Vagina (tissue), 2 donors: ENCODE results near the gene GCNT1. TPM values are rescaled to one million over a fixed set of nuclear protein-coding genes. Genes with fewer than 3 reads are reported as not detected.
A peak's percentile ranks its signal among the peaks of the same experiment; 100 is the strongest.
"Not testable (repeated sequence)": the region's sequence is repeated elsewhere in the genome, so short reads cannot be mapped to it uniquely, and the experiment has no call there.

Source experiments
- DNase-seq, 2 donors: peaks; one replicate each; pipeline ENCODE4 v3.0.0-alpha.2; 2017; ENCODE audit errors: extremely low spot score in 2 of 2
- H3K27ac ChIP-seq: fragments of 200-600 bp; sonication (generic); one replicate; pipeline ENCODE4 v1.5.1; 2019
- H3K27me3 ChIP-seq: fragments of 200-600 bp; sonication (generic); one replicate; pipeline ENCODE4 v1.5.1; 2019
- H3K36me3 ChIP-seq, 2 donors: fragments of 200-600 bp; sonication (generic); one replicate each; pipeline ENCODE4 v1.5.1; 2017 to 2019
- H3K4me1 ChIP-seq: fragments of 200-600 bp; sonication (generic); one replicate; pipeline ENCODE4 v1.5.1; 2019
- H3K4me3 ChIP-seq, 2 donors: fragments of 200-600 bp; sonication (generic); 1 replicate in 1 of 2; 2 replicates in 1 of 2; pipeline ENCODE4 v1.5.1; 2016 to 2019
- H3K9me3 ChIP-seq: fragments of 200-600 bp; sonication (generic); one replicate; pipeline ENCODE4 v1.5.1; 2019
- CTCF ChIP-seq, 3 experiments: fragments of 450-650 bp in 2 of 3; fragments of 200-600 bp in 1 of 3; sonication (generic) in 1 of 3; IDR thresholded peaks; one replicate each; pipeline ENCODE4 v1.5.1; 2017 to 2019; ENCODE audit warnings: antibody characterized with exemption in 3 of 3, mild to moderate bottlenecking in 2 of 3, moderate library complexity in 2 of 3
- POLR2A ChIP-seq, 2 donors: fragments of 450-650 bp; IDR thresholded peaks; one replicate each; pipeline ENCODE4 v1.6.1; 2017; ENCODE audit warnings: antibody characterized with exemption in 2 of 2, mild to moderate bottlenecking in 2 of 2, moderate library complexity in 2 of 2
- POLR2AphosphoS5 ChIP-seq, 2 donors: sonication (generic); formaldehyde crosslinking; IDR thresholded peaks; one replicate each; pipeline ENCODE4 v1.9.0; 2017; ENCODE audit warnings: antibody characterized with exemption in 2 of 2, mild to moderate bottlenecking in 2 of 2, low read depth in 1 of 2; ENCODE audit not compliant: insufficient read depth in 1 of 2
- intact Hi-C: fragments of 100-400 bp; cut with DNase I; formaldehyde crosslinking; loops from one replicate; pipeline ENCODE4 v1.15.1; 2023
- total RNA-seq: library from RNA; depleted of rRNA; stranded (reverse); fragments of >200 nt; gene quantifications from one replicate; pipeline ENCODE4 v1.2.3, GENCODE V29; 2016

GCNT1 gene
- total RNA-seq, 1 donor from 2014 or later: 8.3 TPM

GRCh38 chr9:76531231-76531780 lies 72.3 kb downstream of the GCNT1 start:
- intact Hi-C loops: no loop called here
- no peaks in the 10 kb centered on the region for H3K9me3 ChIP-seq
- DNase-seq: no peak
- H3K4me1 ChIP-seq: no peaks in the 10 kb centered on the region
- TF ChIP-seq POLR2A (IDR thresholded peaks at IDR 0.05) (no peak), POLR2AphosphoS5 (IDR thresholded peaks at IDR 0.05; ENCODE audit: insufficient read depth in 1 of 2, low read depth in 1 of 2) (no peak)
- H3K36me3 ChIP-seq: no peaks in the 10 kb centered on the region
- H3K27me3 ChIP-seq: no peaks in the 10 kb centered on the region
- H3K4me3 ChIP-seq: no peak overlapping the region
- no peak overlapping the region for H3K27ac ChIP-seq

GRCh38 chr9:76532877-76533276 lies 73.9 kb downstream of the GCNT1 start:
- H3K36me3 ChIP-seq, H3K27me3 ChIP-seq, H3K4me3 ChIP-seq, H3K4me1 ChIP-seq, DNase-seq, intact Hi-C loops, H3K27ac ChIP-seq, H3K9me3 ChIP-seq: not testable (repeated sequence)

GRCh38 chr9:76534026-76534425 lies 75.0 kb downstream of the GCNT1 start:
- Histone ChIP-seq H3K27me3 (no peaks in the 10 kb centered on the region), H3K4me1 (no peaks in the 10 kb centered on the region), H3K4me3 (no peak overlapping the region), H3K36me3 (no peaks in the 10 kb centered on the region), H3K9me3 (no peaks in the 10 kb centered on the region), H3K27ac (no peak overlapping the region)
- intact Hi-C loops: no loop called here
- DNase-seq: no peak
- TF ChIP-seq POLR2AphosphoS5 (IDR thresholded peaks at IDR 0.05; ENCODE audit: insufficient read depth in 1 of 2, low read depth in 1 of 2) (no peak), CTCF (IDR thresholded peaks at IDR 0.05) (no peak), POLR2A (IDR thresholded peaks at IDR 0.05) (no peak)

GRCh38 chr9:76537150-76537646 lies 78.2 kb downstream of the GCNT1 start:
- no peak overlapping the region for H3K27ac ChIP-seq
- H3K36me3 ChIP-seq: no peaks in the 10 kb centered on the region
- no peak for DNase-seq
- no peaks in the 10 kb centered on the region for H3K9me3 ChIP-seq
- intact Hi-C loops: no loop called here
- no peaks in the 10 kb centered on the region for H3K27me3 ChIP-seq
- no peaks in the 10 kb centered on the region for H3K4me1 ChIP-seq
- TF ChIP-seq POLR2AphosphoS5 (IDR thresholded peaks at IDR 0.05; ENCODE audit: insufficient read depth in 1 of 2, low read depth in 1 of 2) (peak in 1 of 2 donors; percentile 66), CTCF (IDR thresholded peaks at IDR 0.05) (no peak)
- no peak overlapping the region for H3K4me3 ChIP-seq

- H3K27me3 ChIP-seq: no peaks in the 10 kb centered on the region
- no peak overlapping the region for H3K4me3 ChIP-seq
- H3K9me3 ChIP-seq: no peaks in the 10 kb centered on the region
- DNase-seq: no peak
- intact Hi-C loops: no loop called here
- H3K27ac ChIP-seq: no peak overlapping the region
- no peak for TF ChIP-seq POLR2AphosphoS5 (IDR thresholded peaks at IDR 0.05; ENCODE audit: insufficient read depth in 1 of 2, low read depth in 1 of 2)
- no peak for TF ChIP-seq POLR2A (IDR thresholded peaks at IDR 0.05)
- no peak for TF ChIP-seq CTCF (IDR thresholded peaks at IDR 0.05)
- no peaks in the 10 kb centered on the region for H3K4me1 ChIP-seq
- H3K36me3 ChIP-seq: no peaks in the 10 kb centered on the region
These were observed 80.2 kb downstream of the GCNT1 start for GRCh38 chr9:76539180-76539579.

GRCh38 chr9:76542360-76542759 lies 83.4 kb downstream of the GCNT1 start:
- TF ChIP-seq POLR2AphosphoS5 (IDR thresholded peaks at IDR 0.05; ENCODE audit: insufficient read depth in 1 of 2, low read depth in 1 of 2): no peak
- no peaks in the 10 kb centered on the region for H3K9me3 ChIP-seq

More at GRCh38 chr9:76542360-76542759, 83.4 kb downstream of the GCNT1 start:
- H3K4me3 ChIP-seq: no peak overlapping the region
- H3K27me3 ChIP-seq: no peaks in the 10 kb centered on the region
- no peak for DNase-seq
- H3K27ac ChIP-seq: no peak overlapping the region
- no peaks in the 10 kb centered on the region for H3K4me1 ChIP-seq
- H3K36me3 ChIP-seq: no peaks in the 10 kb centered on the region
- intact Hi-C loops: no loop called here
